ENCODE data around the gene HNRNPAB.

HNRNPAB gene

GRCh38 chr5:178257650-178258049, 53.3 kb downstream of the HNRNPAB start:
- Histone ChIP-seq H3K4me1 (no peaks in the 10 kb centered on the region), H3K27me3 (peaks cover 0 to 16% of the 10 kb centered on the region in 2 donors), H3K36me3 (no peaks in the 10 kb centered on the region), H3K4me3 (no peak overlapping the region), H3K9me3 (no peaks in the 10 kb centered on the region), H3K27ac (no peak overlapping the region)
- no peak for TF ChIP-seq CTCF (IDR thresholded peaks at IDR 0.05)
- intact Hi-C loops (cut with DNase I; ENCODE audit: low total_unique reads) = no loop called here
- DNase-seq = no peak

GRCh38 chr5:178259623-178260536, 55.5 kb downstream of the HNRNPAB start:
- TF ChIP-seq CTCF (IDR thresholded peaks at IDR 0.05) = no peak
- no peaks in the 10 kb centered on the region for H3K4me1 ChIP-seq
- no peak overlapping the region for H3K4me3 ChIP-seq
- DNase-seq = no peak
- H3K36me3 ChIP-seq = no peaks in the 10 kb centered on the region
- peaks cover 0 to 16% of the 10 kb centered on the region in 2 donors for H3K27me3 ChIP-seq
- H3K27ac ChIP-seq = no peak overlapping the region
- intact Hi-C loops (cut with DNase I; ENCODE audit: low total_unique reads) = no loop called here
- H3K9me3 ChIP-seq = no peaks in the 10 kb centered on the region
